Upper lobe of left lung (tissue), 6 donors: Measurements from ENCODE around the gene MAGEB6B. TPM values are rescaled to one million over a fixed set of nuclear protein-coding genes. Genes with fewer than 3 reads are reported as not detected.
A peak's percentile ranks its signal among the peaks of the same experiment; 100 is the strongest.
"Not testable (repeated sequence)": the region's sequence is repeated elsewhere in the genome, so short reads cannot be mapped to it uniquely, and the experiment has no call there.

ENCODE experiments used
- ATAC-seq, 2 donors: fragments of 200-7000 bp; cut with Tn5 transposase; one replicate each; pipeline ENCODE4 v1.9.1; 2022; ENCODE audit warnings: mild to moderate bottlenecking in 2 of 2, moderate library complexity in 2 of 2; ENCODE audit not compliant: low FRiP score in 2 of 2
- DNase-seq, 2 donors: peaks; one replicate each; pipeline ENCODE4 v3.0.0-alpha.2; 2019 to 2020
- H3K27ac ChIP-seq, 4 donors: fragments of 200-600 bp; sonication (generic); one replicate each; pipeline ENCODE4 v1.5.1; 2016 to 2019
- H3K27me3 ChIP-seq, 4 donors: fragments of 200-600 bp; sonication (generic); one replicate each; pipeline ENCODE4 v1.5.1; 2017 to 2019
- H3K36me3 ChIP-seq, 4 donors: fragments of 200-600 bp; sonication (generic); one replicate each; pipeline ENCODE4 v1.5.1; 2016 to 2019
- H3K4me1 ChIP-seq, 4 donors: fragments of 200-600 bp; sonication (generic); one replicate each; pipeline ENCODE4 v1.5.1; 2018 to 2019
- H3K4me3 ChIP-seq, 4 donors: fragments of 200-600 bp; sonication (generic); one replicate each; pipeline ENCODE4 v1.5.1; 2017 to 2019; ENCODE audit warnings: mild to moderate bottlenecking in 2 of 4, moderate library complexity in 1 of 4
- H3K9me3 ChIP-seq, 4 donors: fragments of 200-600 bp; sonication (generic); one replicate each; pipeline ENCODE4 v1.5.1; 2018 to 2019
- CTCF ChIP-seq, 6 experiments: fragments of 450-650 bp in 4 of 6; fragments of 200-600 bp in 2 of 6; sonication (generic) in 2 of 6; IDR thresholded peaks; one replicate each; pipeline ENCODE4 v1.5.1; 2016 to 2019; ENCODE audit warnings: antibody characterized with exemption in 6 of 6
- EP300 ChIP-seq, 4 donors: sonication (generic); formaldehyde crosslinking; IDR thresholded peaks; one replicate each; pipeline ENCODE4 v1.5.1; 2017; ENCODE audit warnings: antibody characterized with exemption in 4 of 4, control low read depth in 2 of 4
- POLR2A ChIP-seq, 4 donors: fragments of 450-650 bp; IDR thresholded peaks; one replicate each; pipeline ENCODE4 v1.5.1; 2016 to 2017; ENCODE audit warnings: antibody characterized with exemption in 4 of 4, mild to moderate bottlenecking in 2 of 4
- POLR2AphosphoS5 ChIP-seq, 2 donors: sonication (generic); formaldehyde crosslinking; IDR thresholded peaks; one replicate each; pipeline ENCODE4 v1.5.1; 2017; ENCODE audit warnings: antibody characterized with exemption in 2 of 2
- WGBS, 2 donors: methylation state at CpG; one replicate each; pipeline ENCODE4 v1.1.5; 2017 to 2018; 5-methylcytosine and 5-hydroxymethylcytosine counted together
- total RNA-seq, 6 donors: library from RNA; depleted of rRNA in 4 of 6; stranded (reverse); fragments of >200 nt in 4 of 6; gene quantifications; one replicate each; pipeline versions ENCODE4 v1.1.0 to v1.2.1, GENCODE V29; 2016 to 2021
- donor health status: DM: no; HTN: no; CAD: no; lungs with moderate emphysema.
- donor health status: DM: no; HTN: yes; CAD: no; lungs with severe emphysema.

MAGEB6B gene
- not detected for total RNA-seq

GRCh38 chrX:26160301-26160700 is at the start of gene MAGEB6B:
Gene MAGEB6B (plus strand): TSS chrX:26160601. CDS start chrX:26160601, 0 bp downstream.
- DNase-seq = no peak
- Histone ChIP-seq H3K36me3 (no peaks in the 10 kb centered on the region), H3K4me1 (no peaks in the 10 kb centered on the region), H3K27me3 (no peaks in the 10 kb centered on the region), H3K27ac (no peak within 1 kb of the TSS), H3K9me3 (no peaks in the 10 kb centered on the region), H3K4me3 (no peak within 1 kb of the TSS)
- no peak for TF ChIP-seq CTCF (IDR thresholded peaks at IDR 0.05)
- TF ChIP-seq EP300 (IDR thresholded peaks at IDR 0.05) = no peak
- no peak for ATAC-seq
- WGBS, 2 donors = 86 to 93% methylated on average over 3 to 10 of the region's 10 CpGs

GRCh38 chrX:26138274-26138673 is 22.1 kb upstream of the MAGEB6B start, which contains the start of gene MAGEB18:
Gene MAGEB18 (plus strand): TSS chrX:26138343. CDS start chrX:26138986, 643 bp downstream.
- 87% methylated on average over 8 to 11 of the region's 11 CpGs for WGBS, 2 donors
- ATAC-seq (no peak), DNase-seq (no peak)
- H3K27ac ChIP-seq = no peak within 1 kb of the TSS
- TF ChIP-seq POLR2AphosphoS5 (IDR thresholded peaks at IDR 0.05) (no peak), EP300 (IDR thresholded peaks at IDR 0.05) (no peak), CTCF (IDR thresholded peaks at IDR 0.05) (no peak), POLR2A (IDR thresholded peaks at IDR 0.05) (no peak)
- no peaks in the 10 kb centered on the region for H3K27me3 ChIP-seq
- H3K36me3 ChIP-seq = no peaks in the 10 kb centered on the region
- no peaks in the 10 kb centered on the region for H3K4me1 ChIP-seq
- no peak within 1 kb of the TSS for H3K4me3 ChIP-seq
- no peaks in the 10 kb centered on the region for H3K9me3 ChIP-seq

GRCh38 chrX:26146024-26146423 is 14.4 kb upstream of the MAGEB6B start:
- Histone ChIP-seq H3K9me3 (no peaks in the 10 kb centered on the region), H3K4me1 (no peaks in the 10 kb centered on the region), H3K36me3 (no peaks in the 10 kb centered on the region), H3K27ac (no peak overlapping the region), H3K27me3 (no peaks in the 10 kb centered on the region), H3K4me3 (no peak overlapping the region)
- WGBS, 2 donors = 21 to 32% methylated on average over 2 of the region's 2 CpGs
- TF ChIP-seq POLR2A (IDR thresholded peaks at IDR 0.05) = no peak
- no peak for TF ChIP-seq EP300 (IDR thresholded peaks at IDR 0.05)
- no peak for TF ChIP-seq CTCF (IDR thresholded peaks at IDR 0.05)
- TF ChIP-seq POLR2AphosphoS5 (IDR thresholded peaks at IDR 0.05) = no peak
- DNase-seq (no peak), ATAC-seq (no peak)

- no peak for TF ChIP-seq POLR2A (IDR thresholded peaks at IDR 0.05)
- no peak for TF ChIP-seq CTCF (IDR thresholded peaks at IDR 0.05)
- no peak for TF ChIP-seq POLR2AphosphoS5 (IDR thresholded peaks at IDR 0.05)
- TF ChIP-seq EP300 (IDR thresholded peaks at IDR 0.05) = no peak
- H3K4me1 ChIP-seq = no peaks in the 10 kb centered on the region
- no peaks in the 10 kb centered on the region for H3K36me3 ChIP-seq
- no peak for ATAC-seq
- H3K27ac ChIP-seq = no peak within 1 kb of the TSS
- no peak for DNase-seq
- WGBS, 2 donors = 74% methylated on average over 3 to 17 of the region's 17 CpGs
- H3K4me3 ChIP-seq = no peak within 1 kb of the TSS
- no peaks in the 10 kb centered on the region for H3K9me3 ChIP-seq
- no peaks in the 10 kb centered on the region for H3K27me3 ChIP-seq
Measured at GRCh38 chrX:26192204-26192603, 31.8 kb downstream of the MAGEB6B start, which contains the start of gene MAGEB6. Gene MAGEB6 (plus strand): TSS chrX:26192440. CDS start chrX:26193847, 1,407 bp downstream.

GRCh38 chrX:26203561-26203960 is 43.2 kb downstream of the MAGEB6B start:
- ATAC-seq (no peak), DNase-seq (no peak)
- Histone ChIP-seq H3K4me3 (no peak overlapping the region), H3K4me1 (no peaks in the 10 kb centered on the region), H3K27me3 (no peaks in the 10 kb centered on the region), H3K27ac (no peak overlapping the region), H3K36me3 (no peaks in the 10 kb centered on the region), H3K9me3 (no peaks in the 10 kb centered on the region)
- no peak for TF ChIP-seq EP300 (IDR thresholded peaks at IDR 0.05)
- TF ChIP-seq POLR2A (IDR thresholded peaks at IDR 0.05) = no peak
- no peak for TF ChIP-seq CTCF (IDR thresholded peaks at IDR 0.05)
- no peak for TF ChIP-seq POLR2AphosphoS5 (IDR thresholded peaks at IDR 0.05)

GRCh38 chrX:26204717-26205116 is 44.3 kb downstream of the MAGEB6B start:
- H3K27me3 ChIP-seq, H3K36me3 ChIP-seq, H3K4me1 ChIP-seq, H3K4me3 ChIP-seq, H3K27ac ChIP-seq, ATAC-seq, H3K9me3 ChIP-seq: not testable (repeated sequence)
- 94% methylated on average over 27 of the region's 27 CpGs; no CpG with 5 or more reads in 1 of the 2 donors for WGBS, 2 donors
- DNase-seq = peak in 1 of 2 donors; percentile 40
